Smooth muscle cell (in vitro differentiated cells): Measurements from ENCODE around the gene TUBB4B. TPM values are rescaled to one million over a fixed set of nuclear protein-coding genes. Genes with fewer than 3 reads are reported as not detected.

ENCODE experiments used
- DNase-seq: peaks from one replicate; lab custom pipeline; 2025; ENCODE audit not compliant: unreplicated experiment; lab: John Stamatoyannopoulos, UW
- H2AFZ ChIP-seq: fragments of 200-600 bp; sonication (generic); 2 replicates; pipeline ENCODE4 v1.6.0; 2016; ENCODE audit warnings: antibody characterized with exemption, low read depth, mild to moderate bottlenecking
- H3F3A ChIP-seq: fragments of 200-600 bp; sonication (generic); 2 replicates; pipeline ENCODE4 v1.6.0; 2017; ENCODE audit warnings: antibody characterized with exemption, low read depth
- H3K27ac ChIP-seq: fragments of 200-600 bp; sonication (generic); 2 replicates; pipeline ENCODE4 v1.5.1; 2016; ENCODE audit warnings: low read depth, mild to moderate bottlenecking
- H3K27me3 ChIP-seq: fragments of 200-600 bp; sonication (generic); 2 replicates; pipeline ENCODE4 v1.6.1; 2016; ENCODE audit warnings: low read depth, mild to moderate bottlenecking
- H3K36me3 ChIP-seq: fragments of 200-600 bp; sonication (generic); 2 replicates; pipeline ENCODE4 v1.5.1; 2016; ENCODE audit warnings: low read depth
- H3K4me1 ChIP-seq: fragments of 200-600 bp; sonication (generic); 2 replicates; pipeline ENCODE4 v1.5.1; 2016; ENCODE audit warnings: low read depth
- H3K4me2 ChIP-seq: fragments of 200-600 bp; sonication (generic); 2 replicates; pipeline ENCODE4 v1.6.0; 2016; ENCODE audit warnings: mild to moderate bottlenecking
- H3K4me3 ChIP-seq: fragments of 200-600 bp; sonication (generic); 2 replicates; pipeline ENCODE4 v1.5.1; 2016; ENCODE audit warnings: mild to moderate bottlenecking
- H3K79me2 ChIP-seq: fragments of 200-600 bp; sonication (generic); 2 replicates; pipeline ENCODE4 v1.6.0; 2016; ENCODE audit warnings: low read depth, mild to moderate bottlenecking
- H3K9ac ChIP-seq: fragments of 200-600 bp; sonication (generic); 2 replicates; pipeline ENCODE4 v1.6.0; 2016; ENCODE audit warnings: low read depth
- H3K9me3 ChIP-seq: fragments of 200-600 bp; sonication (generic); replicated peaks from 2 replicates; pipeline ENCODE4 v1.5.1; 2016; ENCODE audit warnings: low read depth
- H4K20me1 ChIP-seq: fragments of 200-600 bp; sonication (generic); 2 replicates; pipeline ENCODE4 v1.6.0; 2016; ENCODE audit warnings: low read depth
- CTCF ChIP-seq: fragments of 200-600 bp; sonication (generic); IDR thresholded peaks from 2 replicates; pipeline ENCODE4 v1.5.1; 2017; ENCODE audit warnings: borderline replicate concordance, mild to moderate bottlenecking, antibody characterized with exemption; ENCODE audit not compliant: insufficient read depth, poor library complexity, severe bottlenecking
- WGBS: methylation state at CpG from one replicate; pipeline ENCODE4 v1.1.7; 2016; ENCODE audit warnings: low lambda C conversion rate; 5-methylcytosine and 5-hydroxymethylcytosine counted together
- polyA plus RNA-seq: library from polyadenylated mRNA; unstranded; fragments of >200 nt; fragmentation: Nextera tagmentation; extraction: Ambion mirVana; gene quantifications from 2 replicates; pipeline ENCODE4 v1.2.1, GENCODE V29; 2016
- total RNA-seq: library from RNA; depleted of rRNA; stranded (reverse); fragments of >200 nt; gene quantifications from 2 replicates; pipeline ENCODE4 v1.2.3, GENCODE V29; 2014

Gene TUBB4B
- total and polyA plus RNA-seq, 2 experiments from 2014 or later: 164 to 317 TPM

- Histone ChIP-seq H3K9ac (no peak overlapping the region), H4K20me1 (peaks cover 54% of the 10 kb centered on the region), H3F3A (peaks cover 12% of the 10 kb centered on the region), H3K4me1 (peaks cover 9% of the 10 kb centered on the region), H3K9me3 (no peaks in the 10 kb centered on the region), H3K36me3 (no peaks in the 10 kb centered on the region), H3K27ac (no peak overlapping the region), H2AFZ (no peak overlapping the region), H3K4me3 (no peak overlapping the region), H3K27me3 (no peaks in the 10 kb centered on the region), H3K4me2 (no peak overlapping the region), H3K79me2 (peaks cover 45% of the 10 kb centered on the region)
- WGBS: 88% methylated on average over 2 of the region's 2 CpGs
- TF ChIP-seq CTCF: no peak
- DNase-seq: no peak
Observed at GRCh38 chr9:137192859-137193258, 48.2 kb upstream of the TUBB4B start.

- H3K27me3 ChIP-seq: no peaks in the 10 kb centered on the region
- H3K4me2 ChIP-seq: no peak overlapping the region
- peaks cover 11% of the 10 kb centered on the region for H3K4me1 ChIP-seq
- WGBS: 92% methylated on average over 14 of the region's 14 CpGs
- H3K36me3 ChIP-seq: no peaks in the 10 kb centered on the region
- no peak overlapping the region for H3K27ac ChIP-seq
- peaks cover 49% of the 10 kb centered on the region for H3K79me2 ChIP-seq
- DNase-seq: no peak
- no peak overlapping the region for H3K9ac ChIP-seq
- peaks cover 63% of the 10 kb centered on the region for H4K20me1 ChIP-seq
- no peak overlapping the region for H2AFZ ChIP-seq
- no peaks in the 10 kb centered on the region for H3K9me3 ChIP-seq
- TF ChIP-seq CTCF: no peak
- H3K4me3 ChIP-seq: no peak overlapping the region
- peaks cover 12% of the 10 kb centered on the region for H3F3A ChIP-seq
Observed at GRCh38 chr9:137193771-137194170, 47.3 kb upstream of the TUBB4B start.

DNA sequence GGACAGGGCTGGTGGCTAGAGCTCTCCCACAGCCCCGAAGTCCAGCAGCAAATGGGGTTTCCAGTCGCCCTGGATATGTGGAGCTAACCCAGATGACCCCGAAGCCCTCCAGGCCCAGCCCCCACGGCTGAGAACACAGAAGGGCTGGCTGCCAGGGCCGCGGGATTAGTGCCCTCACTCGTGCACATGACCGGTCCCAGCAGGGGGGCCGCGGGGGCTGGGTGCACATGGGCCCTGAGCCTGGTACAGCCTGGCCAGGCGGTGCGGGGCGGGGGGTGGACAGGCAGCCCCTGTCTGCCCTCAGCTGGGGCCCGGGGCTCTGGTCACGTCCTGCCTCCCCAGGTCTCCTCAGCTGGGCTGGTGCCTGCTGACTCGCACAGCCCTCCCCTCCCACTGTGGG is 46.7 kb upstream of the TUBB4B start:
- Histone ChIP-seq H3K27me3 (no peaks in the 10 kb centered on the region), H3F3A (peaks cover 10% of the 10 kb centered on the region), H3K9me3 (no peaks in the 10 kb centered on the region), H3K36me3 (no peaks in the 10 kb centered on the region), H3K79me2 (peaks cover 52% of the 10 kb centered on the region), H3K4me3 (no peak overlapping the region), H3K4me1 (peaks cover 15% of the 10 kb centered on the region), H3K9ac (no peak overlapping the region), H3K4me2 (no peak overlapping the region), H3K27ac (no peak overlapping the region), H2AFZ (no peak overlapping the region), H4K20me1 (peaks cover 67% of the 10 kb centered on the region)
- 92% methylated on average over 15 of the region's 16 CpGs for WGBS
- DNase-seq: no peak
- TF ChIP-seq CTCF: no peak

GRCh38 chr9:137194909-137195308 is 46.2 kb upstream of the TUBB4B start:
- Histone ChIP-seq H3F3A (peaks cover 5% of the 10 kb centered on the region), H3K79me2 (peaks cover 52% of the 10 kb centered on the region)

More at GRCh38 chr9:137194909-137195308, 46.2 kb upstream of the TUBB4B start:
- no peak overlapping the region for H3K27ac ChIP-seq
- H2AFZ ChIP-seq: no peak overlapping the region
- no peaks in the 10 kb centered on the region for H3K27me3 ChIP-seq
- peaks cover 15% of the 10 kb centered on the region for H3K4me1 ChIP-seq
- no peaks in the 10 kb centered on the region for H3K9me3 ChIP-seq
- no peak overlapping the region for H3K9ac ChIP-seq
- H4K20me1 ChIP-seq: peaks cover 66% of the 10 kb centered on the region
- no peak for TF ChIP-seq CTCF
- WGBS: 97% methylated on average over 8 of the region's 10 CpGs
- no peak overlapping the region for H3K4me3 ChIP-seq
- no peak for DNase-seq
- no peaks in the 10 kb centered on the region for H3K36me3 ChIP-seq
- H3K4me2 ChIP-seq: no peak overlapping the region
